Osteoblast (primary cell): Measurements from ENCODE around the gene ZNF195. TPM values are rescaled to one million over a fixed set of nuclear protein-coding genes. Genes with fewer than 3 reads are reported as not detected.

Experiments used
- small RNA-seq: library from RNA; depleted of rRNA; stranded (forward); fragments of <200 nt; gene quantifications from one replicate; pipeline ENCODE3, GENCODE V24; 2012
- total RNA-seq: library from RNA; depleted of rRNA; stranded (reverse); fragments of >200 nt; gene quantifications from 2 replicates; pipeline ENCODE4 v1.2.3, GENCODE V29; 2012

The ZNF195 gene
- total RNA-seq, 1 donor: 19.2 TPM

Small RNA genes within 50 kb of the gene (small RNA-seq; reads per million reads assigned to genes)
- gene AC123788.2: not detected

Other genes with a start within 250 kb of the ZNF195 start
- gene OSBPL5, start 213.8 kb downstream of the ZNF195 start, total RNA-seq: 46.0 and 49.9 TPM in 2 replicates
- gene MRGPRG, start 160.3 kb downstream of the ZNF195 start, total RNA-seq: not detected in 2 replicates
- gene MRGPRE, start 146.7 kb downstream of the ZNF195 start, total RNA-seq: under 0.01 TPM in 1 of 2 replicates, not detected in the other